ENCODE results near the gene SDK1.

DNA sequence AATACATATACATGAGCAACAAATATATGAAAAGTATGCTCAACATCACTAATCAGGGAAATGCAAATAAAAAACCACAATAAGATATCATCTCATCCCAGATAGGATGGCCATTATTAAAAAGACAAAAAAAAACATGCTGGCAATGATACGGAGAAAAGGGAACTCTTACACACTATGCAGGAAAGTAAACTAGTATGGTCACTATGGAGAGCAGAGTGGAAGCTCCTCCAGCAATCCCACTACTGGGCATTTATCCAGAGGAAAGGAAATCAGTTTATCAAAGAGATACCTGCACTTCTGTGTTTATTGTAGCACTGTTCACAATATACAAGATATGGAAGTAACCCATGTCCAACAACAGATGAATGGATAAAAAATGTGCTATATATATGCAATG is 217.5 kb downstream of the SDK1 start:
- TF ChIP-seq, protein P1, sequence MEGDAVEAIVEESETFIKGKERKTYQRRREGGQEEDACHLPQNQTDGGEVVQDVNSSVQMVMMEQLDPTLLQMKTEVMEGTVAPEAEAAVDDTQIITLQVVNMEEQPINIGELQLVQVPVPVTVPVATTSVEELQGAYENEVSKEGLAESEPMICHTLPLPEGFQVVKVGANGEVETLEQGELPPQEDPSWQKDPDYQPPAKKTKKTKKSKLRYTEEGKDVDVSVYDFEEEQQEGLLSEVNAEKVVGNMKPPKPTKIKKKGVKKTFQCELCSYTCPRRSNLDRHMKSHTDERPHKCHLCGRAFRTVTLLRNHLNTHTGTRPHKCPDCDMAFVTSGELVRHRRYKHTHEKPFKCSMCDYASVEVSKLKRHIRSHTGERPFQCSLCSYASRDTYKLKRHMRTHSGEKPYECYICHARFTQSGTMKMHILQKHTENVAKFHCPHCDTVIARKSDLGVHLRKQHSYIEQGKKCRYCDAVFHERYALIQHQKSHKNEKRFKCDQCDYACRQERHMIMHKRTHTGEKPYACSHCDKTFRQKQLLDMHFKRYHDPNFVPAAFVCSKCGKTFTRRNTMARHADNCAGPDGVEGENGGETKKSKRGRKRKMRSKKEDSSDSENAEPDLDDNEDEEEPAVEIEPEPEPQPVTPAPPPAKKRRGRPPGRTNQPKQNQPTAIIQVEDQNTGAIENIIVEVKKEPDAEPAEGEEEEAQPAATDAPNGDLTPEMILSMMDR (IDR thresholded peaks at IDR 0.05; ENCODE audit: low read depth, low read length, missing input control) = no peak
- TF ChIP-seq REST (IDR thresholded peaks at IDR 0.05) = no peak

Data from liver (tissue), 2 donors.